Psoas muscle (tissue), 8 donors: ENCODE results near the gene HMGN3. TPM values are rescaled to one million over a fixed set of nuclear protein-coding genes. Genes with fewer than 3 reads are reported as not detected.

Experiments
- ATAC-seq, 4 donors: fragments of 200-7000 bp; cut with Tn5 transposase; one replicate each; pipeline ENCODE4 v1.9.1; 2020; ENCODE audit warnings: moderate library complexity in 3 of 4, mild to moderate bottlenecking in 2 of 4
- DNase-seq, 2 donors: peaks; one replicate each; pipeline ENCODE4 v3.0.0-alpha.2; 2020
- H3K27ac ChIP-seq: fragments of 200-600 bp; one replicate; pipeline ENCODE4 v1.8.0; 2022
- H3K27me3 ChIP-seq, 3 donors: fragments of 200-600 bp in 1 of 3; one replicate each; pipeline versions ENCODE4 v1.6.1 to v1.8.0; 2013 to 2022; ENCODE audit warnings: low read length in 2 of 3, mild to moderate bottlenecking in 2 of 3, moderate library complexity in 1 of 3; ENCODE audit not compliant: insufficient read depth in 3 of 3
- H3K36me3 ChIP-seq, 2 donors: fragments of 200-600 bp in 1 of 2; one replicate each; pipeline versions ENCODE4 v1.6.1 to v1.8.0; 2013 to 2022; ENCODE audit warnings: low read depth in 1 of 2, mild to moderate bottlenecking in 1 of 2, moderate library complexity in 1 of 2; ENCODE audit not compliant: insufficient read depth in 1 of 2
- H3K4me1 ChIP-seq: fragments of 200-600 bp; one replicate; pipeline ENCODE4 v1.8.0; 2022
- H3K4me3 ChIP-seq: fragments of 200-600 bp; one replicate; pipeline ENCODE4 v1.8.0; 2022; ENCODE audit warnings: mild to moderate bottlenecking
- H3K9me3 ChIP-seq: fragments of 200-600 bp; one replicate; pipeline ENCODE4 v1.8.0; 2022
- CTCF ChIP-seq: fragments of 200-600 bp; IDR thresholded peaks from one replicate; pipeline ENCODE4 v1.8.0; 2022; ENCODE audit warnings: antibody characterized with exemption
- WGBS, 3 donors: extraction: QIAGEN DNeasy Blood & Tissue Kit; methylation state at CpG; one replicate each; pipeline versions ENCODE4 v1.1.6 to v1.1.7; 2013; 5-methylcytosine and 5-hydroxymethylcytosine counted together
- intact Hi-C, 2 donors: fragments of 100-400 bp; cut with DNase I; formaldehyde crosslinking; loops; one replicate each; pipeline versions ENCODE4 v1.11.0 to v1.14.2; 2022
- polyA plus RNA-seq, 3 donors: library from polyadenylated mRNA; stranded (reverse); fragments of 200-250 nt; gene quantifications; one replicate each; pipeline ENCODE4 v1.2.3, GENCODE V29; 2013
- total RNA-seq, 4 donors: library from RNA; stranded (reverse); fragmentation: NEBNext Ultra II Directional in 2 of 4; extraction: Animal tissue kit (Norgen Biotek cat#: 25700) in 2 of 4; gene quantifications; one replicate each; pipeline versions ENCODE4 v1.2.1 to v1.2.4, GENCODE V29; 2021 to 2023
- donor health status: healthy with polysubstance abuse.
- donor health status: DM: no; HTN: no; CAD: no; lungs with moderate emphysema.
- donor health status: Bipolar disorder and iron deficiency.
- donor health status: healthy.
- donor health status: DM: yes; HTN: yes; CAD: no.
- donor health status: DM: no; HTN: no; CAD: no.
- donor health status: DM: no; HTN: no; CAD: no.
- donor health status: DM: yes; HTN: yes; CAD: no.

The HMGN3 gene
- total and polyA plus RNA-seq, 7 donors: 20.5 to 50.1 (median 38.6) TPM

- Histone ChIP-seq H3K9me3 (no peaks in the 10 kb centered on the region), H3K36me3 (no peaks in the 10 kb centered on the region), H3K4me3 (no peak overlapping the region), H3K4me1 (peaks cover 23% of the 10 kb centered on the region), H3K27me3 (no peaks in the 10 kb centered on the region), H3K27ac (no peak overlapping the region)
- no peak for TF ChIP-seq CTCF
- intact Hi-C loops: no loop called here
- DNase-seq (no peak), ATAC-seq (no peak)
- 93 to 100% (median 97%) methylated on average over 1 of the region's 1 CpG for WGBS, 3 donors
These were observed 7.0 kb downstream of the HMGN3 start for GRCh38 chr6:79227445-79227844.

- intact Hi-C loops: no loop called here
- Histone ChIP-seq H3K4me3 (no peak overlapping the region), H3K27ac (no peak overlapping the region), H3K27me3 (no peaks in the 10 kb centered on the region), H3K36me3 (no peaks in the 10 kb centered on the region), H3K9me3 (no peaks in the 10 kb centered on the region), H3K4me1 (peaks cover 23% of the 10 kb centered on the region)
- DNase-seq (no peak), ATAC-seq (no peak)
- 71 to 86% (median 78%) methylated on average over 3 of the region's 3 CpGs for WGBS, 3 donors
- TF ChIP-seq CTCF: no peak
These were observed 7.8 kb downstream of the HMGN3 start for GRCh38 chr6:79226660-79227059.

GRCh38 chr6:79225717-79226599 lies 8.5 kb downstream of the HMGN3 start:
- ATAC-seq: no peak
- DNase-seq: no peak
- Histone ChIP-seq H3K27me3 (no peaks in the 10 kb centered on the region), H3K4me1 (peaks cover 20% of the 10 kb centered on the region), H3K9me3 (no peaks in the 10 kb centered on the region), H3K27ac (no peak overlapping the region), H3K36me3 (no peaks in the 10 kb centered on the region), H3K4me3 (no peak overlapping the region)
- 72 to 83% (median 75%) methylated on average over 4 of the region's 4 CpGs for WGBS, 3 donors
- intact Hi-C loops: no loop called here
- no peak for TF ChIP-seq CTCF

- DNase-seq (no peak), ATAC-seq (no peak)
- WGBS, 3 donors: 95 to 97% (median 96%) methylated on average over 3 of the region's 3 CpGs
- Histone ChIP-seq H3K27ac (no peak overlapping the region), H3K27me3 (no peaks in the 10 kb centered on the region), H3K4me1 (peaks cover 17% of the 10 kb centered on the region), H3K9me3 (no peaks in the 10 kb centered on the region), H3K4me3 (no peak overlapping the region), H3K36me3 (no peaks in the 10 kb centered on the region)
- intact Hi-C loops: no loop called here
- TF ChIP-seq CTCF: no peak
These were observed 10.7 kb downstream of the HMGN3 start for GRCh38 chr6:79223611-79224404.
